H9 (cell line): ENCODE results near the gene SULT1A1. TPM values are rescaled to one million over a fixed set of nuclear protein-coding genes. Genes with fewer than 3 reads are reported as not detected.

Experiments
- DNase-seq: peaks from one replicate; pipeline ENCODE4 v3.0.0-alpha.2; 2017
- H2AFZ ChIP-seq: one replicate; pipeline ENCODE4 v1.6.1; 2013; ENCODE audit warnings: mild to moderate bottlenecking, low read length, control low read depth, moderate library complexity
- H2AK5ac ChIP-seq: 2 replicates; pipeline ENCODE4 v1.6.1; 2013; ENCODE audit warnings: low read length, control low read depth, mixed read lengths; ENCODE audit not compliant: insufficient read length
- H2BK120ac ChIP-seq: one replicate; pipeline ENCODE4 v1.6.1; 2013; ENCODE audit warnings: low read depth, mild to moderate bottlenecking, low read length, control low read depth, inconsistent platforms; ENCODE audit not compliant: poor library complexity, severe bottlenecking
- H2BK12ac ChIP-seq: 2 replicates; pipeline ENCODE4 v1.6.1; 2013; ENCODE audit warnings: low read length, control low read depth, mixed read lengths, low read depth; ENCODE audit not compliant: insufficient read length
- H2BK15ac ChIP-seq: 2 replicates; pipeline ENCODE4 v1.6.1; 2013; ENCODE audit warnings: low read depth, low read length, control low read depth
- H2BK20ac ChIP-seq: one replicate; pipeline ENCODE4 v1.6.1; 2013; ENCODE audit warnings: low read depth, mild to moderate bottlenecking, low read length, control low read depth, inconsistent platforms; ENCODE audit not compliant: poor library complexity, severe bottlenecking
- H2BK5ac ChIP-seq: 2 replicates; pipeline ENCODE4 v1.6.1; 2013; ENCODE audit warnings: low read length, control low read depth, mixed read lengths; ENCODE audit not compliant: insufficient read length
- H3K14ac ChIP-seq: 2 replicates; pipeline ENCODE4 v1.6.1; 2013; ENCODE audit warnings: low read length, control low read depth; ENCODE audit not compliant: insufficient read depth
- H3K18ac ChIP-seq: 2 replicates; pipeline ENCODE4 v1.6.1; 2013; ENCODE audit warnings: low read depth, mild to moderate bottlenecking, mixed read lengths, low read length, control low read depth; ENCODE audit not compliant: insufficient read length
- H3K23ac ChIP-seq: 2 replicates; pipeline ENCODE4 v1.6.1; 2013; ENCODE audit warnings: low read length, control low read depth, mixed read lengths, low read depth; ENCODE audit not compliant: insufficient read length
- H3K23me2 ChIP-seq: 2 replicates; pipeline ENCODE4 v1.6.1; 2013; ENCODE audit warnings: low read depth, mild to moderate bottlenecking, mixed read lengths, low read length, control low read depth; ENCODE audit not compliant: insufficient read length, poor library complexity, severe bottlenecking
- H3K27ac ChIP-seq: 2 replicates; pipeline ENCODE4 v1.5.1; 2013; ENCODE audit warnings: low read length, control low read depth, mixed read lengths, low read depth; ENCODE audit not compliant: insufficient read length
- H3K27me3 ChIP-seq: 2 replicates; pipeline ENCODE4 v1.6.1; 2013; ENCODE audit warnings: low read length, control low read depth, inconsistent platforms; ENCODE audit not compliant: insufficient read depth
- H3K4ac ChIP-seq: 2 replicates; pipeline ENCODE4 v1.6.1; 2013; ENCODE audit warnings: low read depth, mild to moderate bottlenecking, control low read depth, inconsistent platforms, low read length, moderate library complexity
- H3K4me1 ChIP-seq: 2 replicates; pipeline ENCODE4 v1.6.1; 2013; ENCODE audit warnings: low read length, control low read depth, inconsistent platforms; ENCODE audit not compliant: insufficient read depth
- H3K4me2 ChIP-seq: 2 replicates; pipeline ENCODE4 v1.6.1; 2013; ENCODE audit warnings: low read length, control low read depth, mixed read lengths; ENCODE audit not compliant: insufficient read length, insufficient read depth
- H3K56ac ChIP-seq: 2 replicates; pipeline ENCODE4 v1.6.1; 2013; ENCODE audit warnings: low read depth, mild to moderate bottlenecking, mixed read lengths, low read length, control low read depth; ENCODE audit not compliant: insufficient read length
- H3K79me1 ChIP-seq: 2 replicates; pipeline ENCODE4 v1.6.1; 2013; ENCODE audit warnings: low read depth, mild to moderate bottlenecking, moderate library complexity, low read length, control low read depth, inconsistent platforms; ENCODE audit not compliant: insufficient read depth, poor library complexity, severe bottlenecking
- H3K79me2 ChIP-seq: 2 replicates; pipeline ENCODE4 v1.6.1; 2013; ENCODE audit warnings: low read length, control low read depth, inconsistent platforms; ENCODE audit not compliant: insufficient read depth
- H3K9ac ChIP-seq: 2 replicates; pipeline ENCODE4 v1.6.1; 2013; ENCODE audit warnings: low read length, control low read depth, mixed read lengths; ENCODE audit not compliant: insufficient read length; ENCODE audit errors: extremely low read depth
- H3K9me3 ChIP-seq: one replicate; pipeline ENCODE4 v1.6.1; 2013; ENCODE audit warnings: low read depth, low read length, inconsistent platforms; ENCODE audit not compliant: control insufficient read depth
- H3T11ph ChIP-seq: one replicate; pipeline ENCODE4 v1.6.1; 2013; ENCODE audit warnings: mild to moderate bottlenecking, low read length, control low read depth, inconsistent platforms
- H4K20me1 ChIP-seq: one replicate; pipeline ENCODE4 v1.6.1; 2013; ENCODE audit not compliant: control insufficient read depth, insufficient read length, insufficient read depth
- H4K5ac ChIP-seq: 2 replicates; pipeline ENCODE4 v1.6.1; 2013; ENCODE audit warnings: low read depth, mild to moderate bottlenecking, mixed read lengths, low read length, control low read depth; ENCODE audit not compliant: insufficient read length
- H4K8ac ChIP-seq: replicated peaks from 2 replicates; pipeline ENCODE4 v1.6.1; 2013; ENCODE audit warnings: low read length, control low read depth, mixed read lengths, low read depth; ENCODE audit not compliant: insufficient read length
- H4K91ac ChIP-seq: 2 replicates; pipeline ENCODE4 v1.6.1; 2013; ENCODE audit warnings: low read depth, mild to moderate bottlenecking, moderate library complexity, mixed read lengths, low read length, control low read depth; ENCODE audit not compliant: insufficient read length
- H3K27ac Mint-ChIP-seq, 3 experiments: 2 replicates in 2 of 3; 3 replicates in 1 of 3; pipeline ENCODE4 v1.8.0; 2020 to 2021; ENCODE audit warnings: mixed read lengths in 3 of 3, mild to moderate bottlenecking in 1 of 3, moderate library complexity in 1 of 3
- H3K27me3 Mint-ChIP-seq: 2 replicates; pipeline ENCODE4 v1.8.0; 2021; ENCODE audit warnings: low read depth, mild to moderate bottlenecking, moderate library complexity, mixed read lengths
- H3K36me3 Mint-ChIP-seq, 3 experiments: 2 replicates in 2 of 3; 3 replicates in 1 of 3; pipeline ENCODE4 v1.8.0; 2020 to 2021; ENCODE audit warnings: low read depth in 3 of 3, mixed read lengths in 3 of 3; ENCODE audit not compliant: insufficient read depth in 1 of 3
- H3K4me1 Mint-ChIP-seq, 2 experiments: 2 replicates each; pipeline ENCODE4 v1.8.0; 2020; ENCODE audit warnings: mixed read lengths in 2 of 2
- H3K4me3 Mint-ChIP-seq, 2 experiments: 2 replicates in 1 of 2; 3 replicates in 1 of 2; pipeline ENCODE4 v1.8.0; 2020 to 2021; ENCODE audit warnings: mild to moderate bottlenecking in 2 of 2, mixed read lengths in 2 of 2, moderate library complexity in 1 of 2
- H3K9me3 Mint-ChIP-seq, 2 experiments: 2 replicates in 1 of 2; 3 replicates in 1 of 2; pipeline ENCODE4 v1.8.0; 2020; ENCODE audit warnings: mild to moderate bottlenecking in 2 of 2, mixed read lengths in 2 of 2, moderate library complexity in 1 of 2
- CTCF ChIP-seq: fragments of 200-600 bp; sonication (generic); conservative IDR thresholded peaks from 3 replicates; pipeline ENCODE4 v1.8.0; 2021; ENCODE audit warnings: antibody characterized with exemption, mild to moderate bottlenecking
- WGBS: extraction: QIAGEN DNeasy Blood & Tissue Kit; methylation state at CpG from one replicate; pipeline ENCODE4 v1.1.7; 2013; ENCODE audit warnings: missing lambda C conversion rate, low lambda C conversion rate, mixed read lengths; ENCODE audit not compliant: insufficient read length; ENCODE audit errors: extremely low coverage; 5-methylcytosine and 5-hydroxymethylcytosine counted together
- total RNA-seq: library from RNA; stranded (reverse); gene quantifications from 2 replicates; pipeline ENCODE4 v1.2.1, GENCODE V29; 2021

Gene SULT1A1
- total RNA-seq, 1 experiment from 2014 or later = 4.8 TPM

- Histone ChIP-seq H3K4me1 (no peaks in the 10 kb centered on the region; the same call in 1 of the 2 replicates), H3T11ph (no peak overlapping the region), H3K4me2 (no peak overlapping the region), H4K91ac (no peak overlapping the region), H2AFZ (no peak overlapping the region), H3K27ac (no peak overlapping the region), H4K8ac (no peak overlapping the region), H3K23me2 (no peaks in the 10 kb centered on the region), H3K79me2 (no peaks in the 10 kb centered on the region), H2AK5ac (no peak overlapping the region), H2BK5ac (no peak overlapping the region), H4K5ac (no peak overlapping the region), H3K4ac (no peak overlapping the region), H4K20me1 (no peaks in the 10 kb centered on the region), H2BK12ac (no peak overlapping the region), H2BK120ac (no peak overlapping the region), H3K56ac (no peak overlapping the region), H3K23ac (no peak overlapping the region), H3K18ac (no peak overlapping the region), H3K14ac (no peak overlapping the region), H3K9ac (no peak overlapping the region), H2BK20ac (no peak overlapping the region), H3K9me3 (no peaks in the 10 kb centered on the region), H2BK15ac (no peak overlapping the region), H3K79me1 (no peaks in the 10 kb centered on the region), H3K27me3 (no peaks in the 10 kb centered on the region)
- Mint-ChIP-seq H3K9me3 (no peaks in the 10 kb centered on the region), H3K27ac (peak overlapping the region in 1 of 3 experiments; percentile 59; a peak in 2 of 7 replicates), H3K4me1 (peaks cover 20 to 23% of the 10 kb centered on the region in 2 experiments), H3K27me3 (no peaks in the 10 kb centered on the region), H3K36me3 (peaks cover 0 to 5% (median 2%) of the 10 kb centered on the region in 3 experiments; a peak in 3 of 7 replicates), H3K4me3 (no peak overlapping the region)
- no CpG with 5 or more reads among the region's 9 CpGs for WGBS
- TF ChIP-seq CTCF = no peak
- DNase-seq = peak; percentile 65
Measured at GRCh38 chr16:28597692-28598261, 12.1 kb downstream of the SULT1A1 start.
